T1000 (cell line): ENCODE data around the gene WDR81.

ENCODE experiments used
- DNase-seq: peaks from one replicate; lab custom pipeline; 2025; ENCODE audit warnings: mixed read lengths; lab: John Stamatoyannopoulos, UW

Gene WDR81

DNA sequence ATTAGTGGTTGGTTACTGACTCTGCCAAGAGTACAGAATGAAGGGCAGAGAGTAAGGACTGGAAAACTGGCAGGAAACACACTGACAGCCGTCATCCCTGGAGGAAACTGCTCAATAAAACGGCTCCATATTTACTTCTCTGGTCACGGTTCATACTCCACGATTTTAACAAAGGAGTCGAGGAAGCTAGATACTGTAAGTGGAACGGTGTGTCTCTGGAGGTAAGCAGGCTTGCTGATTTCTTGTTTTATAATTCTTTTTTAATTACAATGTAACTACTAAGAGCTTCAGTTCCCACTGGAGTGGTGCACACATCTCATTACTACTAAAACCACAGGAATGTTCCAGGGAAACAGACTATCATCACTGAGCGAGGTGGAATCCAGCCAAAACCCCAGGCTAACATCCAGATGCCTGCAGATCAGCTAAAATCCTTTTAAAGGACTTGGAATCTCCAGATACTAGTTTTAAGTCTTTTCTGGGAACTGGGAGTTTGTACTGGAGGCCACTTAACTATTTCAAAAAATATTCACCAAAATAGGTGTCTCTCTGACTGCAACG is 55.1 kb downstream of the WDR81 start:
- peak; percentile 47 for DNase-seq

DNA sequence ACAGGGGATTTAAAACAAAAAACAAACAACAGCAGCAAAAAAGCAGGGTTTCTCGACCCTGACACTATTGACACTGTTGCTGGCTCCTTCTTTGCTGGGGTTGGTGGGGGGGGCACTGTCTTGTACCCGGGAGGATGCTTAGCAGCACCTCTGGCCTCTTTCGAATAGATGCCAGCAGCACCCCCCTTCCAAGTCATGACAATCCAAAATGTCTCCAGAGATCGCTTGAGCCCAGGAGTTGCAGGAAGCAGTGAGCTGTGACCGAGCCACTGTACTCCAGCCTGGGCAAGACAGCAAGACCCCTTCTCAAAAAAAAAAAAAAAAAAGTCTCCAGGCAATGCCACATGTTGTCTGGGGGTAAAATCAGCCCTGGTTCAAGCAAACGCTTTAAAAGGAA is 57.7 kb downstream of the WDR81 start:
- DNase-seq, result no peak

DNA sequence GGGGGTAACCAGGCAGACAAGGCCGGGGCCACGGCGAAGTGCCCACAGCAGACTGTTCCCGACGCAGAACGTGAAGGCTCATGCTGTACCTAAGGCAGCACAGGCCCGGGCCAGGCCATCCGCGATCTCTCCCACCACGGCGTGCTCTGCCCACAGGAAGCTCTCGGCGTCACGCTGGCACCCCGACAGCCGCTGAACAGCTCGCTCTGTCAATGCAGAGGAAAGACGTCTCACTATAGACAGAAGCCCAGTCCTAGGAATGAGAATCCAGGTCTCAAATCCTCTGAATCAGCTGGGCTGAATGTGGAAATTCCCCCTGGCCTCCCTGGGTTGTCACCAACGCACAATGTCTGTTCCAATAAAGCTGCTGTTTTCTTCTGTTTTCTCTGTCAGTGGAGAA is 58.8 kb downstream of the WDR81 start:
- no peak for DNase-seq

DNA sequence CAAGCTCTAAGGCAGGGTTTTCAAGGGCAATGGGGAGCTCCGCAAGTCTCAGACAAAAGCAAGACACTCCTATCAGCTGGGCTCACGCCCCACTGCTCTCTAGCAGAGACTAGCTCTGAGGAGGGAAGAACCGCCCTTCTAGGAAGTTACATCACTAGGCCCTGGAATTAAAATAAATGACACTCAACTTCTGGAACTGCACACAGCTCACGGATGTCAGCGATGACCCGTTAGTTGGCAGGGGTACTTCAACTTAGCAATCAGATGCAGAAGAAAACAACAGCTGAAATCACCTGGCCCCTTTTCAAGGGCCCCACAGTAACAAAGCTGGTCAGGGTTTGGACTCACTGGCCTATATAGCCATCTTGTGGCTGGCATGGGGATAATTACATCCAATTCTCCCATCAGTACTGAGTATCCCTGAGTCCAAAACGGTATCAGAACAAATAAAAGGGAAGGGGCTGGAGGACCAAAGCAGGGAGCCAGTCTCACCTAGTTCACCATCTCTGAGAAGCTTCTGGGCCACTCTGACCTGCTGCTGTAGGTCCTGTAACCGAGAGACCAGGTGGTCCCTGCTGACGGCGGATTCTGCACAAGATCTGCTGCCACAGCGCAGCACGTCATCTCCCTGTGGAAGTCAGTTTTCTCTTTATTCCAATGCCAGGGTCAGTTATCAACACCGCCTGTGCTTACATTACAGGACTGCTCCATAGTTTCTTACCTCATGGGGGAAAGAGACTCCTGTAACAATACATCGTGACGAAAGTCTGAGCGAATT is 59.5 kb downstream of the WDR81 start:
- DNase-seq, result peak; percentile 9

DNA sequence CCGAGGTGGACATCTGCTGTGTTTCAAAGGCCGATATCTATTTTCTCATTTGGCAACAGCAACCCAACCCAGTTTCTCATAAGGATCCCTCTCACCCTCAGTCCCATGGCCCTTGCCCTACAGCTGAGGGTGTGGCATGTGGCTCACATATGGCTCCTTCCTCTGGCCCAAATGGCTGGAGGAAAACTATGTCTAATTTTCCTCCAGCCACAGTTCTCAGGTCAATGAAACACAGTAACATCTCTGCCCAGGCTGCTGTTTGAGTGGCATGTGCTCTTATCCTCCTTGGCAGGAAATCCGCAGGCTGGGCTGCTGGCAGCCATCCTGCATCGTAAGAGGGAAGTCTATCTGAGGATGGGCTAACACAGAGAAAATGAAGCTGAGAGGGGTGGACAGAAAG is 61.4 kb downstream of the WDR81 start:
- DNase-seq, result no peak

DNA sequence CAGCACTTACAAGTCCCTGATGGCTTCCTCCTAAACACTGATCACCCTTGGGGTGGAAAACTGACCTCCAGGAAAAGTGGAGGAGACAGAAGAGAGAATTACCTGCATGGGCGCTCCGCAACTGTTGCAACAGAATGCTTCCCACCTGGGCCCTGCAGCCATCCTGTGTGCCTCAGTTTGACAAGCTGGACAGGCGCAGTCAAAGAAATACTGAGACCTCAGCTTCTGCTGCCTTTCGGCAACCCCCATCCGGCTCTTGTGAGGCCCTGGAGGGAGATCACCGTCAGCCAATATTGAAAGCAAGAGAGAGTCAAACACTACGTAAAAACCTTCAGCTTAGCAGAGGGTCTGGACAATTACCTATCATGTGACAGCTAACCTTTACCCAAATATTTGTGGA is 62.2 kb downstream of the WDR81 start:
- DNase-seq, result no peak

DNA sequence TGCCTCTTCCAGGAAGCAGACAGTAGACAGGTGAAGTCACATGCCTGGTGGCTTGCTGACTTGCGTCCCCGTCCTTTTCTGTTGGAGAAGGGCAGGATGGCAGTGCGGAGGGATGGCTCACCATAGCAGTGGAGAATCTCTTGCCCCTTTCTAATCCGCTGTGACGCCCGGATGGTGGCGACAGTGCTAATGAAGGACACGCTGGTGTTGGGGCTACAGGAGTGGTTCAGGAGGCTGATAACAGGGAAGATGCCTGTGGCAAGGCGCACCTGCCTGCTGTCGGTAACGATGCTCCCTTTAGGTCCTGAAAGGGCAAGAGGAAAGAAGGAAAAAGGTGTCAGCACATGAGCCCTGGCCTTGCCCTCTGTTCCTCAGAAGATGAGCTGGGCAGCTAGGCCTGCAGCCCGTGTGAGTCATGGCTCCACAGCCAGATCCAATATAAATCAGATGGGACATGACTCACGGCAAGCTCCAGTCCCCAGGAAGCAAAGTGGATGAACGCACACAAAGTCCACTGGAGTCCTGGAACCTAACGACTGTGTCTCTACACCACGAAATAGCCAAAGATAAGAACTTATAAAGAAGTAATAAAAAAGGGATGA is 62.9 kb downstream of the WDR81 start:
- peak; percentile 79 for DNase-seq
